ENCODE results near the gene EPN3. TPM values are rescaled to one million over a fixed set of nuclear protein-coding genes. Genes with fewer than 3 reads are reported as not detected.

EPN3 gene
- polyA plus RNA-seq, 1 of the 3 experiments (the other 2 are of a cell fraction) = 0.05 TPM

- Histone ChIP-seq H2AFZ (ENCODE audit: low read depth) (peak within 1 kb of the TSS; percentile 59), H3K9me2 (no peaks in the 10 kb centered on the region), H3K27me3 (ENCODE audit: insufficient read depth) (no peaks in the 10 kb centered on the region), H3K4me2 (peak within 1 kb of the TSS; percentile 98), H3F3A (replicated peaks; ENCODE audit: insufficient read depth) (peaks cover 6% of the 10 kb centered on the region), H3K79me2 (ENCODE audit: insufficient read depth) (peaks cover 16% of the 10 kb centered on the region), H3K9ac (peak within 1 kb of the TSS; percentile 79), H3K36me3 (replicated peaks in 1 of 2; ENCODE audit: control insufficient read depth in 1 of 2, insufficient read depth in 2 of 2, low read length in 1 of 2) (peaks cover 16 to 27% of the 10 kb centered on the region in 2 experiments), H4K20me1 (ENCODE audit: insufficient read depth) (no peaks in the 10 kb centered on the region), H3K4me3 (ENCODE audit: low read depth in 2 of 2, low read length in 1 of 2) (peak within 1 kb of the TSS; percentile 70 to 76), H3K9me3 (no peaks in the 10 kb centered on the region), H3K27ac (ENCODE audit: low read depth in 2 of 2, low read length in 1 of 2) (peak within 1 kb of the TSS in 1 of 2 experiments; percentile 78; a peak in 2 of 4 replicates), H3K4me1 (ENCODE audit: control insufficient read depth in 1 of 2, insufficient read depth in 2 of 2, low read depth in 1 of 2, low read length in 1 of 2) (peaks cover 7 to 30% of the 10 kb centered on the region in 2 experiments; a peak in 3 of 4 replicates)
- 4% methylated on average over 20 of the region's 42 CpGs for WGBS (ENCODE audit: low lambda C conversion rate)
- CTCF ChIA-PET = interaction anchor here (0.7 to 24.2 kb wide), 34 partner anchors 9 to 691 kb away, joined by 3 to 1212 read pairs (median 4); partner anchors contain the start of genes EPN3, RSAD1 and TMEM92
- peak; percentile 99 for DNase-seq
- TF ChIP-seq REST (IDR thresholded peaks at IDR 0.05; ENCODE audit: low read depth, low read length) (0 out of 2 replicates have a peak, but pooled peaks have one; percentile 67), SIN3A (IDR thresholded peaks at IDR 0.05; ENCODE audit: borderline replicate concordance, low read depth, low read length) (peak; percentile 6; the same call in 1 of the 2 replicates), MAX (IDR thresholded peaks at IDR 0.05; ENCODE audit: low read depth) (peak; percentile 81; the same call in 1 of the 2 replicates), GABPA (IDR thresholded peaks at IDR 0.05; ENCODE audit: low read depth) (peak; percentile 48; the same call in 1 of the 2 replicates), PBX3 (IDR thresholded peaks at IDR 0.05) (no peak), USF2 (IDR thresholded peaks at IDR 0.05; ENCODE audit: borderline replicate concordance, low read depth, low read length) (no peak), CHD2 (IDR thresholded peaks at IDR 0.05; ENCODE audit: low read length, partially characterized antibody) (peak; percentile 7), ELF1 (IDR thresholded peaks at IDR 0.05) (no peak), YY1 (IDR thresholded peaks at IDR 0.05; ENCODE audit: low read depth) (peak; percentile 64; the same call in 1 of the 2 replicates), RCOR1 (IDR thresholded peaks at IDR 0.05; ENCODE audit: low read length) (0 out of 2 replicates have a peak, but pooled peaks have one; percentile 19), TAF1 (IDR thresholded peaks at IDR 0.05; ENCODE audit: borderline replicate concordance, low read depth, low read length) (peak; percentile 59; the same call in 1 of the 2 replicates), POLR2AphosphoS5 (IDR thresholded peaks at IDR 0.05; ENCODE audit: low read depth, low read length) (peak; percentile 94), CTCF (IDR thresholded peaks at IDR 0.05) (peak; percentile 99), EZH2phosphoT487 (IDR thresholded peaks at IDR 0.05; ENCODE audit: borderline replicate concordance, low read depth) (no peak), SMC3 (IDR thresholded peaks at IDR 0.05; ENCODE audit: low read depth, low read length) (peak; percentile 99), IRF3 (IDR thresholded peaks at IDR 0.05; ENCODE audit: low read depth, low read length) (no peak), RAD21 (IDR thresholded peaks at IDR 0.05; ENCODE audit: low read length) (peak; percentile 100), TCF12 (IDR thresholded peaks at IDR 0.05) (no peak), MXI1 (IDR thresholded peaks at IDR 0.05; ENCODE audit: low read depth, low read length) (peak; percentile 87), MEF2A (IDR thresholded peaks at IDR 0.05; ENCODE audit: borderline replicate concordance, low read depth) (no peak), GATA2 (CRISPR knock-in tag; IDR thresholded peaks at IDR 0.05) (no peak), EP300 (IDR thresholded peaks at IDR 0.05; ENCODE audit: borderline replicate concordance in 1 of 2, low read depth in 1 of 2, low read length in 1 of 2) (0 out of 4 replicates have a peak, but pooled peaks of 1 of the 2 experiments have one; percentile 22)
- POLR2A ChIA-PET = interaction anchor here (0.7 kb wide), 1 partner anchor 8 kb away, joined by 3 read pairs; no protein-coding TSS in a partner anchor
These were observed 14.7 kb downstream of the EPN3 start, which contains the start of gene SPATA20 for GRCh38 chr17:50547035-50547735. Gene SPATA20 (plus strand): TSS chr17:50547174. CDS start chr17:50547209, 35 bp downstream.
